Measurements from ENCODE around the gene SPAG16.

DNA sequence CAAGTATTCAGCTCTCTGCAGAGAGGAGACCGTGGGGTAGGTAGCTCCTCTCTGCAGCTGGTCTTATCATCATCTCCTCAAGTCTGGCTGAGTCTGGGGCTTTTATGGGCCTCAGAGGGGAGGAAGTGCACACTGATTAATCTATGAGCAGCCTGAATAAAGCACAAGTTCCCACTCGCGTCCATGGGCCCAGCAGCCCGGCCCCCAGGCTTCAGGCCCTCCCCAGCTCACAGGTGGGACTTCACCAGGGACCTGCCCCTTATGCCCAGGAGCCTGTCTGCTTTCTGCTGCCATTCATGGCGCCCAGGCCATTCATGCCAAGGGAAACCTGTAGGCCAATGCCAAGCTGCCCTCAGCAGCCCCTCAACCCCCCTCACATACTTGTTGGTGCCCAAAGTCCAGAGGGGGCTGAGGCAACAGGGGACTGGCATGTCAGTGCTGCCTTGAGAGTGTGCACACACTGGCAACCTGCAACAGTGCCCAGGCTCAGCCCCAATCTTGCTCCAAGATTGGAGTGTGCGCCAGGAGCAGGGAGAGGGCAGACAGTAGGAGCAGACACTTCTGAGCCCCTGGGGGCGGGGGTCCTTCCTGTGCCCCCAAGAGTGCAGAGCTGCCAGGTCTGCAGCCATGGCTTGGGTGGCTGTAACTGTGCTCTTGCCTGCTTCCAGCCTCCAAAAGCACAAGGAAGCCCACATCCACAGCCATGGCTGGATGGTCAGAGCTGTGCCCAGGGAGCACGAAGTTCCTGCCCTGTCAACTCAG lies 751.0 kb downstream of the SPAG16 start:
- TF ChIP-seq CTCF (IDR thresholded peaks at IDR 0.05) (no peak), POLR2A (IDR thresholded peaks at IDR 0.05) (no peak)

Measured in breast epithelium (tissue), 3 donors.